Body of pancreas (tissue), 4 donors: Measurements from ENCODE around the gene RCOR1. TPM values are rescaled to one million over a fixed set of nuclear protein-coding genes. Genes with fewer than 3 reads are reported as not detected.

Experiments used
- ATAC-seq: fragments of 150-250 bp; one replicate; pipeline ENCODE4 v1.9.1; 2016
- DNase-seq, 4 donors: peaks; one replicate each; pipeline ENCODE4 v3.0.0-alpha.2; 2019
- H3K27ac ChIP-seq, 4 donors: fragments of 200-600 bp; sonication (generic); 1 replicate in 3 of 4; 2 replicates in 1 of 4; pipeline versions ENCODE4 v1.5.1 to v1.6.1; 2016 to 2019; ENCODE audit warnings: mild to moderate bottlenecking in 1 of 4, mixed read lengths in 1 of 4, moderate library complexity in 1 of 4
- H3K27me3 ChIP-seq, 2 donors: fragments of 200-600 bp; sonication (generic); one replicate each; pipeline ENCODE4 v1.6.0; 2016; ENCODE audit warnings: mild to moderate bottlenecking in 1 of 2
- H3K36me3 ChIP-seq, 2 donors: fragments of 200-600 bp; sonication (generic); replicated peaks in 1 of 2; 2 replicates each; pipeline ENCODE4 v1.5.1; 2016; ENCODE audit warnings: low read depth in 2 of 2; ENCODE audit not compliant: insufficient read depth in 1 of 2
- H3K4me1 ChIP-seq: fragments of 200-600 bp; sonication (generic); one replicate; pipeline ENCODE4 v1.6.0; 2016
- H3K4me3 ChIP-seq, 2 donors: fragments of 200-600 bp; sonication (generic); 1 replicate in 1 of 2; 2 replicates in 1 of 2; pipeline ENCODE4 v1.5.1; 2016 to 2019
- H3K9me3 ChIP-seq, 3 donors: fragments of 200-600 bp; sonication (generic); 1 replicate in 2 of 3; 2 replicates in 1 of 3; pipeline ENCODE4 v1.5.1; 2016
- POLR2A ChIP-seq, 3 donors: fragments of 450-650 bp; IDR thresholded peaks; one replicate each; pipeline ENCODE4 v1.6.1; 2016; ENCODE audit warnings: antibody characterized with exemption in 3 of 3, mild to moderate bottlenecking in 2 of 3
- WGBS, 2 donors: methylation state at CpG; one replicate each; pipeline ENCODE4 v1.1.5; 2017; 5-methylcytosine and 5-hydroxymethylcytosine counted together
- intact Hi-C: fragments of 100-400 bp; cut with DNase I; formaldehyde crosslinking; loops from one replicate; pipeline ENCODE4 v1.15.1; 2023
- total RNA-seq, 2 donors: library from RNA; depleted of rRNA; stranded (reverse); fragments of >200 nt; gene quantifications; one replicate each; pipeline ENCODE4 v1.1.0, GENCODE V29; 2016
- TF ChIP-seq, protein P1 (sequence below), 7 experiments: fragments of 450-650 bp in 4 of 7; fragments of 200-600 bp in 3 of 7; sonication (generic) in 3 of 7; IDR thresholded peaks; one replicate each; pipeline ENCODE4 v1.5.1; 2016 to 2019; ENCODE audit warnings: antibody characterized with exemption in 7 of 7

RCOR1 gene
- total RNA-seq, 2 donors from 2014 or later = 6.3 to 6.7 TPM

DNA sequence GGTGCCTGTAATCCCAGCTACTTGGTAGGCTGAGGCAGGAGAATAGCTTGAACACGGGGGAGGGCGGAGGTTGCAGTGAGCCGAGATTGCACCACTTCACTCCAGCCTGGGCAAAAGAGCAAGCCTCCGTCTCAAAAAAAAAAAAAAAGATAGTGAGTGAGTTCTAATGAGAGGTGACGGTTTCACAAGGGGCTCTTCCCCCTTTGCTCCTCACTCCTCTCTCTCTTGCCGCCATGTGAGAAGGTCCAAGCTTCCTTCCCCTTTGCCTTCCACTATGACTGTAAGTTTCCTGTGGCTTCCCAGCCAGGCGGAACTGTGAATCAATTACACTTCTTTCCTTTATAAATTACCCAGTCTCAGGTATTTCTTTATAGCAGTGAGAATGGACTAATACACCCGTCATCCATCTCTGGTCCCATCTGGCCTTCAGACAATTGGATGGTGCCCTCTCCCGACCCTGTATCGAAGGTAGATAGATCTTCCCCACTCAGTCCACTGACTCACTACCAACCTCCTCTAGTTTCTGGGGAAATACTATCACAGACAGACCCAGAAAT lies 27.0 kb upstream of the RCOR1 start:
- 60 to 79% methylated on average over 10 of the region's 10 CpGs for WGBS, 2 donors
- Histone ChIP-seq H3K9me3 (no peaks in the 10 kb centered on the region), H3K27me3 (no peaks in the 10 kb centered on the region), H3K27ac (no peak overlapping the region), H3K36me3 (no peaks in the 10 kb centered on the region), H3K4me1 (peaks cover 7% of the 10 kb centered on the region), H3K4me3 (no peak overlapping the region)
- TF ChIP-seq, protein P1, sequence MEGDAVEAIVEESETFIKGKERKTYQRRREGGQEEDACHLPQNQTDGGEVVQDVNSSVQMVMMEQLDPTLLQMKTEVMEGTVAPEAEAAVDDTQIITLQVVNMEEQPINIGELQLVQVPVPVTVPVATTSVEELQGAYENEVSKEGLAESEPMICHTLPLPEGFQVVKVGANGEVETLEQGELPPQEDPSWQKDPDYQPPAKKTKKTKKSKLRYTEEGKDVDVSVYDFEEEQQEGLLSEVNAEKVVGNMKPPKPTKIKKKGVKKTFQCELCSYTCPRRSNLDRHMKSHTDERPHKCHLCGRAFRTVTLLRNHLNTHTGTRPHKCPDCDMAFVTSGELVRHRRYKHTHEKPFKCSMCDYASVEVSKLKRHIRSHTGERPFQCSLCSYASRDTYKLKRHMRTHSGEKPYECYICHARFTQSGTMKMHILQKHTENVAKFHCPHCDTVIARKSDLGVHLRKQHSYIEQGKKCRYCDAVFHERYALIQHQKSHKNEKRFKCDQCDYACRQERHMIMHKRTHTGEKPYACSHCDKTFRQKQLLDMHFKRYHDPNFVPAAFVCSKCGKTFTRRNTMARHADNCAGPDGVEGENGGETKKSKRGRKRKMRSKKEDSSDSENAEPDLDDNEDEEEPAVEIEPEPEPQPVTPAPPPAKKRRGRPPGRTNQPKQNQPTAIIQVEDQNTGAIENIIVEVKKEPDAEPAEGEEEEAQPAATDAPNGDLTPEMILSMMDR (IDR thresholded peaks at IDR 0.05) = no peak
- no peak for TF ChIP-seq POLR2A (IDR thresholded peaks at IDR 0.05)
- intact Hi-C loops = no loop called here
- DNase-seq = peak in 1 of 4 donors; percentile 45
- ATAC-seq = no peak

DNA sequence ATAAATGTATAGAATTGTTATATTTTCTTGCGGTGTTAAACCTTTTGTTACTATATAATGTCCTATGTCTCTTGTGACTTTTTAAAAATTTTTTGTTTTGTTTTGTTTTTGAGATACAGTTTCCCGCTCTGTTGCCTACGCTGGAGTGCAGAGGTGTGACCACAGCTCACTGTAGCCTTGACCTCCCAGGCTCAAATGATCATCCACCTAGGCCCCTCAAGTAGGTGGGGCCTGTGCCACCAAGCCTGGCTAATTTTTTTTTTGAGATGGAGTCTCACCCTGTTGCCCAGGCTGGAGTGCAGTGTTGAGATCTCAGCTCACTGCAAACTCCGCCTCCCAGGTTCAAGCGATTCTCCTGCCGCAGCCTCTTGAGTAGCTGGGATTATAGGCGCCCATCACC lies 26.5 kb upstream of the RCOR1 start:
- peaks cover 7% of the 10 kb centered on the region for H3K4me1 ChIP-seq
- H3K9me3 ChIP-seq = no peaks in the 10 kb centered on the region
- intact Hi-C loops = no loop called here
- H3K27ac ChIP-seq = no peak overlapping the region
- ATAC-seq (no peak), DNase-seq (no peak)
- no peak for TF ChIP-seq POLR2A (IDR thresholded peaks at IDR 0.05)
- TF ChIP-seq, protein P1 (IDR thresholded peaks at IDR 0.05) = no peak
- H3K36me3 ChIP-seq = no peaks in the 10 kb centered on the region
- H3K4me3 ChIP-seq = no peak overlapping the region
- H3K27me3 ChIP-seq = no peaks in the 10 kb centered on the region
- WGBS, 2 donors = 90 to 95% methylated on average over 7 of the region's 7 CpGs

DNA sequence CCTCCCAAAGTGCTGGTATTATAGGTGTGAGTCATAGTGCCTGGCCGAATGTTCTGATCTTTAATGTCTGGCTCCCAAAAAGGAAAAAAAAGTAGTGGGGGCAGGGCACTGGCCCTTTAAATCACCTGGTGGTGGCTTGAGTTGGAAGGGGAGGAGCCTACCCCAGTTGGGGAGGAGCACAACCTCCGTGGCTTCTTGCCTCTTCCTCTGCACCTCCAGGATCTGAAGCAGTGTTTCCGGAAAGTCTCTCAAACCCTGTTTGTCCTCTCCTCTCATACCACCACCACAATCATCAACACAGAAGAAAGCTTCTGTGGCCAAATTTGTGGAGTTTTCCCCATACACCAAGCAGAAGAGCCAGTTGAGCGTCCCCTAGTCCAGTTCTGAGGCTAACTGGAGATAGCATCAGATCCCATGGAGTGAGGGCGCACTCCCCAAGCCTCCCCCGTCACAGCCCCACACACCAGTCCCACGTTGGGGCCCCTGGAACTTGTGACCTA lies 24.3 kb upstream of the RCOR1 start:
- H3K27ac ChIP-seq = peak overlapping the region in 1 of 4 donors; percentile 40
- no peaks in the 10 kb centered on the region for H3K27me3 ChIP-seq
- WGBS, 2 donors = 45 to 50% methylated on average over 7 of the region's 7 CpGs
- peaks cover 7% of the 10 kb centered on the region for H3K4me1 ChIP-seq
- ATAC-seq (peak; percentile 84), DNase-seq (peak; percentile 39 to 68 (median 63))
- intact Hi-C loops = no loop called here
- H3K36me3 ChIP-seq = no peaks in the 10 kb centered on the region
- H3K4me3 ChIP-seq = no peak overlapping the region
- TF ChIP-seq, protein P1 (IDR thresholded peaks at IDR 0.05) = peak in 2 of 7 experiments; percentile 23 to 24
- no peak for TF ChIP-seq POLR2A (IDR thresholded peaks at IDR 0.05)
- no peaks in the 10 kb centered on the region for H3K9me3 ChIP-seq

DNA sequence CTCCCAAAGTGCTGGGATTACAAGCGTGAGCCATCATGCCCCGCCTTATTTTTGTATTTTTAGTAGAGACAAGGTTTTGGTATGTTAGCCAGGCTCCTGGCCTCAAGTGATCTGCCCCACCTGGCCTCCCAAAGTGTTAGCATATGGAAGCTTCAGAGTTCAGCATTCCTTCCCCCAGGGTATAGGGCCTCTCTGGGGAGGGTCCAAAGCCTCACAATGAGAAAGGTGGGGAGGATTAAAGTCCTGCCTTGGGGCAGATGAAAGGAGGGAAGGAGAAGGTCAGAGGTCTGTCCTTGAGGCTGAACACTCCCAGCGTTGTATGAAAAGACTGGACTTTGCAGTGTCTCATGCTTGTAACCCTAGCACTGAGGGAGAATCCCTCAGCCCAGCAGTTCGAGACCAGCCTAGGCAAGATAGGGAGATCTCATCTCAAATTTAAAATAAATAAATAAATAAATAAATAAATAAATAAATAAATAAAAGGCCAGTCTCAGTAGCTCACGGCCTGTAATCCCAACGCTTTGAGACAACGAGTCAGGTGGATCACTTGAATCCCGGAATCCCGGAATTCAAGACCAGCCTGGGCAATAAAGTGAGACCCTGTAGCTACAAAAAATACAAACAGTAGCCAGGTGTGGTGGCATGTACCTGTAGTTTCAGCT lies 22.0 kb upstream of the RCOR1 start:
- no peak for ATAC-seq
- Histone ChIP-seq H3K4me3 (no peak overlapping the region), H3K27ac (no peak overlapping the region), H3K4me1 (peaks cover 7% of the 10 kb centered on the region), H3K27me3 (no peaks in the 10 kb centered on the region), H3K9me3 (no peaks in the 10 kb centered on the region), H3K36me3 (no peaks in the 10 kb centered on the region)
- intact Hi-C loops = no loop called here
- no peak for DNase-seq
- WGBS, 2 donors = 90 to 94% methylated on average over 9 of the region's 9 CpGs
- TF ChIP-seq, protein P1 (IDR thresholded peaks at IDR 0.05) = no peak
- no peak for TF ChIP-seq POLR2A (IDR thresholded peaks at IDR 0.05)
